K562 (cell line): ENCODE measurements around the gene SCYGR3. TPM values are rescaled to one million over a fixed set of nuclear protein-coding genes. Genes with fewer than 3 reads are reported as not detected.

Experiments
- ATAC-seq: fragments of 200-7000 bp; cut with Tn5 transposase; 3 replicates; pipeline ENCODE4 v1.9.1; 2020; ENCODE audit warnings: moderate library complexity
- BruUV-seq: library from RNA; stranded (reverse); fragments of 400-500 nt; replicated peaks from 2 replicates; lab custom pipeline; 2021; lab: Mats Ljungman, UMichigan
- CTCF ChIA-PET: fragments of 300-600 bp; formaldehyde crosslinking; extraction: SDS; loops from one replicate; lab custom pipeline; 2021; ENCODE audit warnings: low intra/inter-chr PET ratio; lab: Yijun Ruan, JAX
- POLR2A ChIA-PET: fragments of 300-600, 350-650 bp; sonication (Branson Sonifier 250); formaldehyde crosslinking; extraction: SDS; loops from one replicate; lab custom pipeline; 2021; ENCODE audit warnings: antibody characterized with exemption, inconsistent platforms; lab: Yijun Ruan, JAX
- DNase-seq, 4 experiments: peaks; one replicate each; pipeline versions ENCODE4 v3.0.0 to v3.0.0-alpha.2; 2011 to 2018; ENCODE audit warnings: low spot score in 3 of 4, mixed read lengths in 3 of 4; ENCODE audit errors: extremely low read depth in 1 of 4
- FAIRE-seq: peaks from 2 replicates; lab custom pipeline; 2011; peaks lifted over from hg19 to GRCh38; lab: Jason Lieb, UNC
- H2AFZ ChIP-seq: 2 replicates; pipeline ENCODE4 v1.6.0; 2011; ENCODE audit warnings: low read depth, low read length, control low read depth, inconsistent platforms
- H3K27ac ChIP-seq: fragments of 200-600 bp; 3 replicates; pipeline ENCODE4 v1.8.0; 2011; ENCODE audit warnings: low read depth, mild to moderate bottlenecking, control low read depth, inconsistent platforms, low read length, moderate library complexity, mixed read lengths; ENCODE audit errors: extremely low read depth
- H3K27me3 ChIP-seq, 2 experiments: fragments of 300-600 bp in 1 of 2; 2 replicates in 1 of 2; 3 replicates in 1 of 2; pipeline versions ENCODE4 v1.6.0 to v1.8.0; 2011; ENCODE audit warnings: inconsistent platforms in 2 of 2, low read length in 2 of 2, mild to moderate bottlenecking in 1 of 2, mixed read lengths in 1 of 2, moderate library complexity in 1 of 2; ENCODE audit not compliant: control insufficient read depth in 2 of 2, insufficient read depth in 2 of 2
- H3K36me3 ChIP-seq: fragments of 300-600 bp; 3 replicates; pipeline ENCODE4 v1.8.0; 2011; ENCODE audit warnings: mild to moderate bottlenecking, low read length, inconsistent platforms; ENCODE audit not compliant: control insufficient read depth, insufficient read depth
- H3K4me1 ChIP-seq, 2 experiments: fragments of 200-600 bp in 1 of 2; replicated peaks in 1 of 2; 2 replicates in 1 of 2; 3 replicates in 1 of 2; pipeline versions ENCODE4 v1.5.1 to v1.8.0; 2011; ENCODE audit warnings: inconsistent platforms in 2 of 2, low read length in 2 of 2, mild to moderate bottlenecking in 1 of 2, mixed read lengths in 1 of 2, moderate library complexity in 1 of 2; ENCODE audit not compliant: control insufficient read depth in 2 of 2, insufficient read depth in 2 of 2
- H3K4me2 ChIP-seq: 2 replicates; pipeline ENCODE4 v1.6.1; 2011; ENCODE audit warnings: low read length, control low read depth, inconsistent platforms, mixed read lengths; ENCODE audit not compliant: insufficient read depth
- H3K4me3 ChIP-seq: fragments of 200-600 bp; sonication (generic), shearing (Covaris generic); 2 replicates; pipeline ENCODE4 v1.5.1; 2016; ENCODE audit warnings: control low read depth, inconsistent platforms
- H3K79me2 ChIP-seq: fragments of 200-600 bp; 3 replicates; pipeline ENCODE4 v1.8.0; 2011; ENCODE audit warnings: low read length, inconsistent platforms; ENCODE audit not compliant: control insufficient read depth, insufficient read depth
- H3K9ac ChIP-seq, 2 experiments: 2 replicates each; pipeline versions ENCODE4 v1.6.0 to v1.6.1; 2011; ENCODE audit warnings: low read depth in 2 of 2, low read length in 2 of 2, control low read depth in 1 of 2, inconsistent platforms in 1 of 2, mild to moderate bottlenecking in 1 of 2, mixed read lengths in 1 of 2; ENCODE audit not compliant: insufficient read depth in 1 of 2
- H3K9me1 ChIP-seq: one replicate; pipeline ENCODE4 v1.6.0; 2011; ENCODE audit warnings: inconsistent platforms, mild to moderate bottlenecking, low read length, moderate library complexity; ENCODE audit not compliant: control insufficient read depth, insufficient read depth
- H3K9me3 ChIP-seq: replicated peaks from 2 replicates; pipeline ENCODE4 v1.5.1; 2011; ENCODE audit warnings: low read depth, low read length, inconsistent platforms; ENCODE audit not compliant: control insufficient read depth, insufficient read depth
- H4K20me1 ChIP-seq: replicated peaks from 2 replicates; pipeline ENCODE4 v1.6.1; 2011; ENCODE audit warnings: low read length, inconsistent platforms, mixed read lengths; ENCODE audit not compliant: control insufficient read depth, insufficient read depth
- ATF3 ChIP-seq, 2 experiments: fragments of 450-650 bp in 1 of 2; sonication (generic) in 1 of 2; formaldehyde crosslinking in 1 of 2; IDR thresholded peaks in 1 of 2; conservative IDR thresholded peaks in 1 of 2; 2 replicates each; pipeline versions ENCODE4 v1.6.1 to v1.8.1; 2016 to 2023; ENCODE audit warnings: mild to moderate bottlenecking in 2 of 2, moderate library complexity in 2 of 2, inconsistent platforms in 1 of 2, missing genetic modification reagents in 1 of 2
- BRF1 ChIP-seq: IDR thresholded peaks from 3 replicates; pipeline ENCODE4 v1.6.1; 2011; ENCODE audit warnings: borderline replicate concordance, mild to moderate bottlenecking; ENCODE audit not compliant: insufficient read length; ENCODE audit errors: extremely low read depth
- CEBPB ChIP-seq: fragments of 450-650 bp; IDR thresholded peaks from 2 replicates; pipeline ENCODE4 v1.6.1; 2016; ENCODE audit warnings: missing genetic modification characterization, missing compliant biosample characterization
- KAT7 ChIP-seq: sonication (generic); formaldehyde crosslinking; IDR thresholded peaks from 2 replicates; pipeline ENCODE4 v1.8.0; 2022; ENCODE audit warnings: missing genetic modification reagents, mild to moderate bottlenecking, borderline replicate concordance
- NR2C2 ChIP-seq, 2 experiments: fragments of 200-800 bp in 1 of 2; sonication (Bioruptor generic) in 1 of 2; sonication (generic) in 1 of 2; formaldehyde crosslinking in 1 of 2; IDR thresholded peaks; 2 replicates each; pipeline versions ENCODE4 v1.6.1 to v1.8.0; 2016 to 2022; ENCODE audit warnings: mild to moderate bottlenecking in 1 of 2, missing compliant biosample characterization in 1 of 2, missing genetic modification characterization in 1 of 2, missing genetic modification reagents in 1 of 2
- PATZ1 ChIP-seq: fragments of 250-450 bp; sonication (Bioruptor Pico); IDR thresholded peaks from 2 replicates; pipeline ENCODE4 v1.5.0; 2020; ENCODE audit warnings: mild to moderate bottlenecking, borderline replicate concordance
- SMAD2 ChIP-seq: fragments of 150-350 bp; IDR thresholded peaks from 2 replicates; pipeline ENCODE4 v1.6.1; 2014; ENCODE audit warnings: low read depth, mild to moderate bottlenecking, low read length
- TCF7L2 ChIP-seq: fragments of 150-350 bp; IDR thresholded peaks from 2 replicates; pipeline ENCODE4 v1.6.1; 2016; ENCODE audit warnings: low read depth, mild to moderate bottlenecking, low read length, moderate library complexity
- YY1 ChIP-seq, 3 experiments: IDR thresholded peaks; 2 replicates each; pipeline ENCODE4 v1.6.1; 2011; ENCODE audit warnings: low read length in 2 of 3, mild to moderate bottlenecking in 2 of 3, moderate library complexity in 2 of 3, borderline replicate concordance in 1 of 3, control low read depth in 1 of 3, low read depth in 1 of 3; ENCODE audit not compliant: insufficient read depth in 3 of 3, insufficient replicate concordance in 2 of 3, control insufficient read depth in 1 of 3, insufficient read length in 1 of 3; ENCODE audit errors: extremely low read depth in 1 of 3
- WGBS: fragments of 100-300 bp; shearing (Covaris generic); methylation state at CpG from one replicate; pipeline ENCODE4 v1.1.6; 2016; ENCODE audit warnings: low coverage, mixed read lengths; ENCODE audit not compliant: insufficient coverage; ENCODE audit errors: missing lambda C conversion rate; 5-methylcytosine and 5-hydroxymethylcytosine counted together
- in situ Hi-C: fragments of 300-500 bp; cut with MboI; formaldehyde crosslinking; loops from 4 replicates; pipeline ENCODE4 v1.15.0; 2018; ENCODE audit warnings: inconsistent platforms, mixed read lengths
- intact Hi-C: fragments of 100-400 bp; cut with micrococcal nuclease; formaldehyde crosslinking; loops from 2 replicates; pipeline ENCODE4 v1.14.2; 2022
- polyA plus RNA-seq, 8 experiments: library from polyadenylated mRNA; depleted of rRNA in 4 of 8; stranded (reverse) in 5 of 8; unstranded in 3 of 8; fragments of >200 nt; fragmentation: Nextera tagmentation in 2 of 8; fragmentation: Illumina TruSeq in 1 of 8; extraction: Ambion mirVana in 2 of 8; extraction: Trizol in 1 of 8; gene quantifications; 2 replicates each; pipeline versions ENCODE4 v1.2.1 to v1.2.3, GENCODE V29; 2011 to 2014; ENCODE audit warnings: inconsistent platforms in 1 of 8, missing spikeins in 1 of 8
- total RNA-seq, 7 experiments: library from RNA; depleted of rRNA in 6 of 7; stranded (reverse); fragments of >200 nt in 6 of 7; fragmentation: Illumina TruSeq in 2 of 7; extraction: Trizol in 2 of 7; gene quantifications; 2 replicates each; pipeline versions ENCODE4 v1.2.1 to v1.2.3, GENCODE V29; 2011 to 2021; ENCODE audit warnings: low replicate concordance in 1 of 7

SCYGR3 gene
- total and polyA plus RNA-seq, 9 of the 15 experiments (the other 6 are each of a cell fraction or from before 2014, with no cell fraction given) = not detected

- Histone ChIP-seq H3K27me3 (no peaks in the 10 kb centered on the region), H4K20me1 (no peaks in the 10 kb centered on the region), H3K79me2 (no peaks in the 10 kb centered on the region), H3K9me3 (no peaks in the 10 kb centered on the region), H3K4me1 (no peaks in the 10 kb centered on the region), H3K9me1 (no peaks in the 10 kb centered on the region), H2AFZ (no peak overlapping the region), H3K9ac (no peak overlapping the region), H3K4me2 (no peak overlapping the region), H3K27ac (no peak overlapping the region), H3K36me3 (no peaks in the 10 kb centered on the region), H3K4me3 (no peak overlapping the region)
- ChIA-PET POLR2A (no interaction called here), CTCF (interaction anchor here (1.3 kb wide), 1 partner anchor 206 kb away, joined by 3 read pairs; no protein-coding TSS in a partner anchor)
- no peak for TF ChIP-seq KAT7 (CRISPR knock-in tag)
- BruUV-seq = no TSS peak
- in situ Hi-C loops (no loop called here), intact Hi-C loops (loop anchor here (5.0 kb wide), 3 partner anchors 175 to 250 kb away; no protein-coding TSS in a partner anchor)
- no peak for FAIRE-seq
- WGBS = 3% methylated on average over 8 of the region's 8 CpGs
- ATAC-seq = no peak
- DNase-seq = no peak
These were observed 42.7 kb upstream of the SCYGR3 start for GRCh38 chr2:227657199-227657845.

- Histone ChIP-seq H3K4me2 (no peak overlapping the region), H3K9me3 (no peaks in the 10 kb centered on the region), H3K27me3 (no peaks in the 10 kb centered on the region), H4K20me1 (no peaks in the 10 kb centered on the region), H3K9me1 (no peaks in the 10 kb centered on the region), H3K4me1 (no peaks in the 10 kb centered on the region), H2AFZ (no peak overlapping the region), H3K27ac (no peak overlapping the region), H3K79me2 (no peaks in the 10 kb centered on the region), H3K36me3 (no peaks in the 10 kb centered on the region), H3K9ac (no peak overlapping the region), H3K4me3 (no peak overlapping the region)
- no peak for ATAC-seq
- in situ Hi-C loops (no loop called here), intact Hi-C loops (loop anchor here (5.0 kb wide), 3 partner anchors 173 to 248 kb away; no protein-coding TSS in a partner anchor)
- no TSS peak for BruUV-seq
- POLR2A ChIA-PET = no interaction called here
- WGBS = 0% methylated on average over 1 of the region's 1 CpG
- peak in 3 of 4 experiments; percentile 2 to 6 (median 5) for DNase-seq
- no peak for FAIRE-seq
- CTCF ChIA-PET = no interaction called here
- no peak for TF ChIP-seq SMAD2
- peak; percentile 73 for TF ChIP-seq ATF3 (IDR thresholded peaks at IDR 0.05)
- TF ChIP-seq ATF3 (CRISPR knock-in tag; conservative IDR thresholded peaks at IDR 0.05) = no peak
- TF ChIP-seq PATZ1 (CRISPR knock-in tag) = no peak
- no peak for TF ChIP-seq BRF1
- TF ChIP-seq NR2C2 (CRISPR knock-in tag; IDR thresholded peaks at IDR 0.05) = no peak
- 0 out of 2 replicates have a peak, but pooled peaks have one; percentile 16 for TF ChIP-seq NR2C2 (tag; IDR thresholded peaks at IDR 0.05)
- no peak for TF ChIP-seq CEBPB (tag)
- TF ChIP-seq YY1 (IDR thresholded peaks at IDR 0.05; ENCODE audit: borderline replicate concordance in 1 of 3, control insufficient read depth in 1 of 3, extremely low read depth in 1 of 3, insufficient read depth in 3 of 3, insufficient read length in 1 of 3, insufficient replicate concordance in 2 of 3, low read depth in 1 of 3, low read length in 2 of 3) = no peak
- no peak for TF ChIP-seq TCF7L2
These were observed 40.8 kb upstream of the SCYGR3 start for GRCh38 chr2:227655454-227655853.
